ENCODE data around the gene ADAMTS17.

GRCh38 chr15:100218434-100218833 is 123.3 kb downstream of the ADAMTS17 start:
- TF ChIP-seq CTCF (IDR thresholded peaks at IDR 0.05; ENCODE audit: low read depth, low read length) (no peak), POLR2A (IDR thresholded peaks at IDR 0.05; ENCODE audit: extremely low read depth, insufficient read length) (no peak)
- TF ChIP-seq, protein P1, sequence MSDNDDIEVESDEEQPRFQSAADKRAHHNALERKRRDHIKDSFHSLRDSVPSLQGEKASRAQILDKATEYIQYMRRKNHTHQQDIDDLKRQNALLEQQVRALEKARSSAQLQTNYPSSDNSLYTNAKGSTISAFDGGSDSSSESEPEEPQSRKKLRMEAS (IDR thresholded peaks at IDR 0.05; ENCODE audit: low read depth, low read length) = no peak
